Measurements from ENCODE around the gene CDC42EP1. TPM values are rescaled to one million over a fixed set of nuclear protein-coding genes. Genes with fewer than 3 reads are reported as not detected.
"Not testable (repeated sequence)": the region's sequence is repeated elsewhere in the genome, so short reads cannot be mapped to it uniquely, and the experiment has no call there.

The CDC42EP1 gene
- total RNA-seq, 1 donor from 2014 or later = 83.1 TPM

- DNase-seq (ENCODE audit: low spot score) (no peak), ATAC-seq (peak; percentile 18)
- intact Hi-C loops (cut with DNase I) = no loop called here
These were observed 9.0 kb downstream of the CDC42EP1 start for GRCh38 chr22:37569009-37569920.

- intact Hi-C loops (cut with DNase I) = loop anchor here (5.0 kb wide), 1 partner anchor 33 kb away; no protein-coding TSS in a partner anchor
- no peak for ATAC-seq
- DNase-seq (ENCODE audit: low spot score) = no peak
These were observed 9.8 kb downstream of the CDC42EP1 start for GRCh38 chr22:37569921-37570660.

DNA sequence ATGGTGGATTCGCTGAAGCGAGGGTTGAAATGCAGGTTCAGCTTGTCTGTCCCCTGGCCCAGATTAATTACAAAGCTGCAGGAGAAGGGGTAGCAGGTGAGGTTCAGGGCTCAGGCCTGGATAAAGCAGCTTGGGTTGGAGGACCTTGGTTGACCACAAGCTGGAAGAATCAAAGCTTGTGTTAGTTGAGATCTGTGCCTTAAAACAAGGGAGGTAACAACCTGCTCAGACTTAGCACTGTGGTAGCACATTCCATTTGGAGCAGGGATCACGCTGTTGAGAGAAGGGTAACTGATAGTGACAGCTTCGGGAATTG, 10.3 kb downstream of the CDC42EP1 start:
- intact Hi-C loops (cut with DNase I) = loop anchor here (5.0 kb wide), 1 partner anchor 33 kb away; no protein-coding TSS in a partner anchor
- no peak for DNase-seq (ENCODE audit: low spot score)
- no peak for ATAC-seq

DNA sequence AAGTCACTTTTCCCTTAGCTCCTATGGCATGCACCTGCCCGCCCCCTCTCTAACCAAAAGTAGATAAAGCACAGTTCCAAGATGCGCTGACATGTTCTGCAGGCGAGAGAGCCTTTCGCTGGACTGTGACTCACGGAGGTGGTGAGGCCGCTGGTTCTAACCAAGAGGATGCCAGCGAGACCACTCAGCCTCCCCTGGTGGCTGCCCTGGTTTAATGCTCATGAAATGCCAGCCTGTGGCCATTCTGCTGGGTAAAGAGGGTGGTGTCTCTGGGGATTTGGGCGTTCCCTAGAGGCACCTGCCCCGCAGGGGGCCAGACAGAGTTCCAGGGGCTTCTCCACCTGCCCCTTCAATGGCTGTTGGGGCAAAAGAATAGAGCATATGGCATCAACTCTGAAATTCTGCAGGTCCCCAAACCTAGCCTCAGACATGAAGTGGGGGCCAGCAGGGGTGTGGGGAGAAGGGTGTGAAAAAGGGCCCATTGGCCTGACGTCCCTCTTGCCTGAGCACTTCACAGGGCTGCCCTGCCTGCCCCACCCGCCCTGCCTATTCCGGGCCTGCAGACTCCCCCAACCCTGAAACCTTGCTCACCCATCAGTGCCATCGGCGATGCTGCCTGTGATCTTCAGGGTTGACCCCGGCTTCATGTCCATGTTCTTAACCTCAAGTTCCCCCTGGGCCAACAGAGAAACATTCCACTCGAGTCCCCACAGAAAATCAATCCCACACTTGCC, 11.1 kb downstream of the CDC42EP1 start:
- ATAC-seq (no peak), DNase-seq (ENCODE audit: low spot score) (no peak)
- intact Hi-C loops (cut with DNase I) = loop anchor here (5.0 kb wide), 1 partner anchor 34 kb away; no protein-coding TSS in a partner anchor

DNA sequence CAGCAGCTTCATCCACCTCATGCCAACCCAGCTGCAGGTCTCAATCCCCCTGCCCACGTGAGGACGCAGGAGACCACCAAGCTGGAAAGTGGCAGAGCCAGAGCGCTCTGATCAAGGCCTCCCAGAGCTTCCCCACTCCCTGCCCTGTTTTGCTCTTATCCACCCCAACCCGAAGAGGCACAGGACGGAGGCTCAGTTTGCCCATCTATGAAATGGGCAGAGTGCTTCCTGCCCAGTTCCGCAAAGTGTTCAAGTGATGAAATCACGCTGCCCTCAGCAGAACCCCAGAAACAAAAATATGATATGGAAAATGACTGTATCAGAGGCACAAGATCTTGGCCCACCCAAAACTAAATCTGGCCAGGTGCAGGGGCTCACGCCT, 11.7 kb downstream of the CDC42EP1 start:
- no peak for ATAC-seq
- intact Hi-C loops (cut with DNase I) = loop anchor here (5.0 kb wide), 1 partner anchor 35 kb away; no protein-coding TSS in a partner anchor
- no peak for DNase-seq (ENCODE audit: low spot score)

DNA sequence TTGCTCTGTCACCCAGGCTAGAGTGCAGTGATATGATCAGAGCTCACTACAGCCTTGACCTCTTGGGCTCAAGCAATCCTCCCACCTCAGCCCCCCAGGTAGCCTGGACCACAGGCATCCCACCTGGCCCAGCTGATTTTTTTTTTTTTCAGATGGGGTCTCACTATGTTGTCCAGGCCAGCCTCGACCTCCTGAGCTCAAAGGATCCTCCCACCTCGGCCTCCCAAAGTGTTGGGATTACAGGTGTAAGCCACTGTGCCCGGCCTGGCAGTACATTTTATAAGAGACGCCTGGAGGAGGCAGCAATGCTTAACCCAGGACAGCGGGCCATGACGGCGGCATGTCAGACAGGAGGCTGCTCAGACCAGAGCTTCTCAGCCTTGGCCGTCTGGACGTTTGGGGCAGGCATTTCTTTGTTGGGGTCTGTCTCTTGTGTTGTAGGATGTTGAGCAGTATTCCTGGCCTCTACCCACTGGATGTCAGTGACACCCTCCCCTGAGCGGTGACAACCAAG, 15.3 kb downstream of the CDC42EP1 start:
- intact Hi-C loops (cut with DNase I) = no loop called here
- DNase-seq (ENCODE audit: low spot score) (no peak), ATAC-seq (no peak)

GRCh38 chr22:37578002-37578401, 17.7 kb downstream of the CDC42EP1 start:
- DNase-seq (ENCODE audit: low spot score) (no peak), ATAC-seq (no peak)
- intact Hi-C loops (cut with DNase I) = no loop called here

- intact Hi-C loops (cut with DNase I) = no loop called here
- DNase-seq (ENCODE audit: low spot score) = no peak
- ATAC-seq = peak; percentile 53
These were observed 21.2 kb downstream of the CDC42EP1 start for GRCh38 chr22:37581504-37581903.

DNA sequence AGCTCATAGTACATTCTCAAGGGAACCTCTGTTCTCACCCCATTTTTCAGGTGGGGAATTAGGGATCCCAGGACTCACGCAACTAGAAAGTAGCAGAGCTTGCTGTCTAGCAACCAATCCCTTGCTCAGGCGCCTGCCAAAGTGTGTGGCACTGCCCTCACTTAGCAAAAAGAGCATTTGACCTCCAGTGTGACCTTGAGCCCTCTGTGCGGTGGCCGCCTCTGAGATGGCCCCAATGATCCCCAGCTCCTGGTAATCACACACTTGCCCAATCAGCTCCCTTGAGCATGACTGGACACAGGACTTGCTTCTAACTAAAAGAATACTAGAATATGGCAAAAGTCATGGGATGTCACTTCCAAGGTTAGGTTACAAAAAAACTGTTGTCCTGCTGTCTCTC, 22.2 kb downstream of the CDC42EP1 start:
- intact Hi-C loops (cut with DNase I) = no loop called here
- DNase-seq (ENCODE audit: low spot score) (no peak), ATAC-seq (no peak)

GRCh38 chr22:37588546-37589215, 28.4 kb downstream of the CDC42EP1 start:
- DNase-seq (ENCODE audit: low spot score) (no peak), ATAC-seq (no peak)
- intact Hi-C loops (cut with DNase I) = no loop called here

GRCh38 chr22:37589636-37590035, 29.4 kb downstream of the CDC42EP1 start:
- ATAC-seq = no peak
- no peak for DNase-seq (ENCODE audit: low spot score)
- intact Hi-C loops (cut with DNase I) = loop anchor here (10.0 kb wide), 2 partner anchors 45 to 275 kb away; no protein-coding TSS in a partner anchor

DNA sequence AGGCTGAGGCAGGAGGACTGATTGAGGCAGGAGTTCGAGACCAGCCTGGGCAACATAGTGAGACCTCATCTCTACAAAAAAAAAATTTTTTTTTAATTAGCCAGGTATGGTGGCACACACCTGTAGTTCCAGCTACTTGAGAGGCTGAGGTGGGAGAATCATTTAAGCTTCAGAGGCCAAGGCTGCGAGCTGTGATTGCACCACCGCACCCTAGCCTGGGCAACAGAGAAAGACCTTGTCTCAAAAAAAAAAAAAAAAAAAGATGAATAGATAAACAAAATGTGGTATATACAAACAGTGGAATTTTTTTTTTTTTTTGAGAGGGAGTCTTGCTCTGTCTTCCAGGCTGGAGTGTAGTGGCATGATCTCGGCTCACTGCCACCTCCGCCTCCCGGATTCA, 30.8 kb downstream of the CDC42EP1 start:
- DNase-seq (ENCODE audit: low spot score); ATAC-seq: not testable (repeated sequence)
- intact Hi-C loops (cut with DNase I) = loop anchor here (10.0 kb wide), 2 partner anchors 46 to 276 kb away; no protein-coding TSS in a partner anchor

DNA sequence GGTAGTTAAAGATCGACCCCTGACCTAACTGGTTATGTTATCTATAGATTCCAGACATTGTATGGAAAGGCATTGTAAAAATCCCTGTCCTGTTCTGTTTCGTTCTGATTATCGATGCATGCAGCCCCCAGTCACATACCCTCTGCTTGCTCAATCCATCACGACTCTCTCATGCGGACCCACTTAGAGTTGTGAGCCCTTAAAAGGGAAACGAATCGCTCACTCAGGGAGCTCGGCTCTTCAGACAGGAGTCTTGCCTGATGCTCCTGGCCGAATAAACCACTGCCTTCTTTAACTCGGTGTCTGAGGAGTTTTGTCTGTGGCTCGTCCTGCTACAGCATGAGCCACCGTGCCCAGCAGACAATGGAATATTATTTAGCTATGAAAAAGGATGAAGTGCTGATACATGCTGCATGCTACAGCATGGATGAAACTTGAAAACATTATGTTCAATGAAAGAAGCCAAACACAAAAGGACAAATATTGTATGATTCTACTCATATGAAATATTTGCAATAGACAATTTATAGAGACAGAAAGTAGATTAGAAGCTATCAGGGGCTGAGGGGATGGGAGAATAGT, 31.6 kb downstream of the CDC42EP1 start:
- intact Hi-C loops (cut with DNase I) = loop anchor here (10.0 kb wide), 2 partner anchors 47 to 277 kb away; no protein-coding TSS in a partner anchor
- no peak for DNase-seq (ENCODE audit: low spot score)
- no peak for ATAC-seq

DNA sequence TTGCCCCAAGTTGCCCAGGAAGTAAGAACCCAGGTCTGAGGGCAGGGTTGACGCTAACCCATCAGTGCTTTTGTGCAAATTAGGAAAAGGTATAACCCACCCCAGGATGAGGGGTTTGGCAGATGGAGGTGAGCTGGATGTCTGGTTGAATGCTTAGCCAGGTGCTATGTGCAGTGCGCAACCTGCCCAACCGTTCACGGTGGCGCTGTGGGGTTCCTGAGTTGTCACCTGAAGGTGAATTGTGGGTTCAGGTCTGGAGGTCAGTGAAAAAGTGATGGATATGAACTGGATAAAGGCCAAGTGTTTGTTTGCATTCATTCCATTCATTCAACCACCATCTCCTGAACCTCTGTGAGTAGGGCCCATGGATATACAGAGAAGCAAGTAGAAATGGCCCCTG, 34.0 kb downstream of the CDC42EP1 start:
- no peak for ATAC-seq
- no peak for DNase-seq (ENCODE audit: low spot score)
- intact Hi-C loops (cut with DNase I) = loop anchor here (10.0 kb wide), 2 partner anchors 49 to 279 kb away; no protein-coding TSS in a partner anchor

GRCh38 chr22:37599153-37599552, 38.9 kb downstream of the CDC42EP1 start:
- ATAC-seq = no peak
- no peak for DNase-seq (ENCODE audit: low spot score)
- intact Hi-C loops (cut with DNase I) = loop anchor here (10.0 kb wide), 2 partner anchors 54 to 284 kb away; no protein-coding TSS in a partner anchor

- ATAC-seq (no peak), DNase-seq (ENCODE audit: low spot score) (no peak)
- intact Hi-C loops (cut with DNase I) = loop anchor here (5.0 kb wide), 1 partner anchor 976 kb away; no protein-coding TSS in a partner anchor
These were observed 40.9 kb downstream of the CDC42EP1 start for GRCh38 chr22:37601203-37601539.

DNA sequence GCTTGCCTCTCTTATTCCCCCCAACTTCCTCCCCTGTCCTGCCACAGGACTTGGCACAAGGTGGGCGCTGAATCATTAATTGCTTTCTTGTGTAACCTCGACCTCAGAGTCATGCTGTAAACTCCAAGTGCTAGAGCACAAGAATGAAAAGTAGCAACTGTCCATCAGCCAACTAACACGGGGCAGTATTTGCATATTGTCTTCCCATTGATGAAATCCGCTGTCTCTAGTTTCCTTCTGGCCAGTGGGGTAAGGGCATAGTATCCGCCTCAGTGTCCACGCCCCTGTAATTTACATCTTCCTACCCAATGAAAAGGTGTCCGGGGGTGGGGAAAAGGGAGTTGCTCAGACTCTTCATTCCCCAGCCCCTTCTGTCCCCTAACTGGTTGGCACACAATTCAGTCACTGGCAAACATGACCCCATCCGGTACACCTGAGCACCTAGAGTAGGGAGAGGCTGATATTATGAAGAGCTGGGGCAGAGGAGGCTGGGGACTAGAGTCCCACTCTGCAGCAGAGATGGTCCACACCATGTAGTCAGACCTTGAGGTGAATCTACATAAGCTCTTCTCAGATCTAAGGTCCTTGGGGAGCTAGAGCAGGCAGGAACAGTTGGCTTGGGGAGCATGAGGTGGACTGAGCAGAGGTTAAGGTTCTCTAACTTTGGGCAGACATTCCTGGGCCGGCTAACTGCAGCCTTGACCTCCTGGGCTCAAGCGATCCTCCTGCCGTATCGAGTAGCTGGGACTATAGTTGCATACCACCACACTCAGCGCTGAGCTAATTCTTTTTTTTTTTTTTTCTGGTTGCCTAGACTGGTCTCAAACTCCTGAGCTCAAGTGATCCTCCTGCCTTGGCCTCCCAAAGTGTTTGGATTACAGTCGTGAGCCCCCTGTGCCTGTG, 41.5 kb downstream of the CDC42EP1 start:
- ATAC-seq = no peak
- DNase-seq (ENCODE audit: low spot score) = no peak
- intact Hi-C loops (cut with DNase I) = loop anchor here (5.0 kb wide), 1 partner anchor 976 kb away; no protein-coding TSS in a partner anchor
